ENCODE results near the gene CLPTM1L.
"Not testable (repeated sequence)": the region's sequence is repeated elsewhere in the genome, so short reads cannot be mapped to it uniquely, and the experiment has no call there.

CLPTM1L gene

DNA sequence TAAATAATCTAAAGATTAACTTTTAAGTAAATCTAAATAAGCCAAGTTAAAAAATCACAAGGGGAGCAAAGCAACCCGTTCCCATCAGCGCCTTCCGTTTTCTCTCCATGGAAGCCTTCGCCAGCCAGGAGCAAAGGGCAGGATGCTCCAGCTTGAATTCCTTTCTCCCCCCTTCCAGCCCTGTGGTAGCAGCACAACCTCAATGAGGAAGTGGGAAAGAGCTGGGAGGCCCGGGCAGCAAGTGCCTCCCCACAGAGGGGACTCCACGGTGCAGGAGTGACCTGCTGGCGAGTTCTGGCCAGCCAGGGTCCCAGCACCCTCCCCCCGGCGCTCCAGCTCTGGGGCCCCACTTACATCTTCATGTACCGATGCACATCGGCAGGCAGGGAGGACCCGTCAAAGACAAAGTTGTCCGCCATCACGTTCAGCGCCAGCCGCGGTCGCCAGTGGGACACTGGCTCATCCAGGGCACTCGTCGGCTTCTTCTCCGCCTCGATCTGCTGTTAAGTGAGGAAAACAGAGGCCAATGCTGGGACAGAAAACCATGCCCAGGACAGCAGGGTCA, 6.3 kb downstream of the CLPTM1L start:
- DNase-seq, result no peak

GRCh38 chr5:1338196-1338490, 6.8 kb downstream of the CLPTM1L start:
- DNase-seq, result no peak

- no peak for DNase-seq
Observed at GRCh38 chr5:1337489-1338195, 7.3 kb downstream of the CLPTM1L start.

- no peak for DNase-seq
Observed at GRCh38 chr5:1336749-1337488, 8.0 kb downstream of the CLPTM1L start.

GRCh38 chr5:1336106-1336561, 8.8 kb downstream of the CLPTM1L start:
- no peak for DNase-seq

DNA sequence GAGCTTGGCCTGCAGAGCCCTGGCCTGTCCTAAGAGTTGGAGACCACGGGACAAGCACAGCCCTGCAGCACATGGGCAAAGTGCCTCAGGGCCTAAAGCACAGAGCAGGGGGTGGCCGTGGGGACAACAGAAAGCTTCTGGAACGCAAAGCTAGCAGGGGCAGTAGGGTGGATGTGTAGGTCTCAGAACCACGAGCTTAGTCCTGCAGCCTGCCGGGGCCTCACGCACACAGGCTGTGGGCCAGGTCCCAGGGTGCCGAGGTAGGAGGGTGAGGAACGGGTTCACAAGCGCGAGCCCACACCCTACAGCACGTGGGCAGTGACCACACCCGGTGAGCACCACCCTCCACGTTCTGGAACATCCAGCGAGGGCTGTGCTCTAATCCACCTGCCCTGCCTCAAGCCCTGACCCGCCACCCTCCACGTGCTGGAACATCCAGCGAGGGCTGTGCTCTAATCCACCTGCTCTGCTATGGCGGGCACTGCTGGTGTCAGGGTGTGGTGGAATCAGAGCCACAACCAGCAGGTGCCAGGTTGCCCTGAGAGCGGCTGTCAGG, 9.3 kb downstream of the CLPTM1L start:
- no peak for DNase-seq

DNA sequence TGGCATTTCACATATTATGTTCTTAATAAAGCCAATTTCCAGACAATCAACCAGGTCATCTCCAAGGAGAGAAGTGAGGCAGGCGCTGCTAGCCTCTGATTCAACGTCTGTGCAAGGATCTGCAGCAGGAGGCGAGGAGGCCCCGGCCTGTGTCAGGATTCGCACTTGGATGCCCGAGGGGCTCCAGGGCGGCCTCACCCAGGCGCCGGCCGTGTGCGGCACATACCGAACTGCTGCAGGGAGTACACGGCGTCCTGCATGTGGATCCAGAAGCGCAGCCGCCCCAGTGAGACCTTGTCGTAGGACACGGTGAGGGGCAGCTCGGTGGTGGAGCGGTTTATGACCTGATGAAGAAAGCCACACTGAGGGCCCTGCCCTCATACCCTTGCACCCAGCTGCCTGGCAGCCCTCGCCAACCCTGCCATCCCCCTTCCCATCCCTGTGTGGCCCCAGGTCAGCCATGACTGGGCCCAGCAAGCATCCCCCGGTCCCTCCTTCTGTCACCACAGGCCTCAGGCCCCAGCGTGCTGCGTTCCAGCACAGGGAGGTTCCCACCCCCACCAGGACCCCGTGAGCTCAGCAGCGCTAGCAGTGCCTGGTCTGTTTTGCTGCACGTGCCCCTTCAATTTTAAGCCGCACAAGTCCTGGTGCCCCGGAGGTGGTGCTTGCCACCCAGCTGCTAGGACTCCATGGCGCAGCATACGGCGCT, 9.9 kb downstream of the CLPTM1L start:
- no peak for DNase-seq

DNA sequence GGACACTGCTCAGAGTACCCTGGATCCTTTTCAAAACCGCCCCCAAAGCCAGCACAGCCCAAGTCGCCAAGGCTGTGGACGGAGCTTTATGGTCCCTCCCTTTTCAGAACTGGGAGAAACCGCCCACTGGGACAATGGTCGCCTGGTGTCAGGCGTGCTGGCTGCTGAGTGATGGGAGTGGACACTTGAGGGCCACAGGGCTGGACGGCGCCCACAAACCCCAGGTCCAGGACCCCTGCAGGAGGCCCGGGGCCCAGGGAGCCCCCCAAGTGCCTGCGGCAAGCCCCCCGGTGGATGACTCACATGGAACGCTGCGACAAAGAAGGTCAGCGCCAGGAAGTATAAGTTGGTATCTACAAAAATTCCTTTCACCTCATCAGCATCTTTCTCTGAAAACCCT, 10.9 kb downstream of the CLPTM1L start:
- no peak for DNase-seq

GRCh38 chr5:1333286-1333685, 11.6 kb downstream of the CLPTM1L start:
- DNase-seq, result not testable (repeated sequence)

DNA sequence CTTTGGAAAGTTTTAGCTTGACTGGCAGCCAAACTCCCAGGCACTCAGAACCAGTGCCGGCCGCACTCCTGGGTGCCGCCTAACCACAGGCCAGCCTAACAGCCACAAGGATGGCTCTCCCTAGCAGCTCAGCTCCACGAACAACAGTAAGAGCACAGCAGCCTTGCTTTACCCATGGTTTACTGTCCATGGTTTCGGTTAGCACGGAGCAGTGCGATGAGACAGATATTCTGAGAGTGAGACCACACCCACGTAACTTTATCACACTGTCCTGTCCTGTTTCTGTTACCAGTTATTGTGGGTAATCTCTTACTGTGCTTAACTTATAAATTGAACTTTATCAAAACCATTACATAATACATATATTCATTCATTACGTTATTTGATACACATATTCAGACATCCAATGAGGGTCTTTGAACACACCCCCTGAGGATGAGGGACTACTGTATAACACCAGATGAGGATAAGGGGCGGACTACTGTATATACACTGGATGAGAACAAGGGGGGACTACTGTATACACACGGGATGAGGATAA, 12.4 kb downstream of the CLPTM1L start:
- no peak for DNase-seq

- no peak for DNase-seq
Observed at GRCh38 chr5:1331861-1332405, 13.0 kb downstream of the CLPTM1L start.

GRCh38 chr5:1330847-1331831, 13.8 kb downstream of the CLPTM1L start:
- DNase-seq, result no peak

DNA sequence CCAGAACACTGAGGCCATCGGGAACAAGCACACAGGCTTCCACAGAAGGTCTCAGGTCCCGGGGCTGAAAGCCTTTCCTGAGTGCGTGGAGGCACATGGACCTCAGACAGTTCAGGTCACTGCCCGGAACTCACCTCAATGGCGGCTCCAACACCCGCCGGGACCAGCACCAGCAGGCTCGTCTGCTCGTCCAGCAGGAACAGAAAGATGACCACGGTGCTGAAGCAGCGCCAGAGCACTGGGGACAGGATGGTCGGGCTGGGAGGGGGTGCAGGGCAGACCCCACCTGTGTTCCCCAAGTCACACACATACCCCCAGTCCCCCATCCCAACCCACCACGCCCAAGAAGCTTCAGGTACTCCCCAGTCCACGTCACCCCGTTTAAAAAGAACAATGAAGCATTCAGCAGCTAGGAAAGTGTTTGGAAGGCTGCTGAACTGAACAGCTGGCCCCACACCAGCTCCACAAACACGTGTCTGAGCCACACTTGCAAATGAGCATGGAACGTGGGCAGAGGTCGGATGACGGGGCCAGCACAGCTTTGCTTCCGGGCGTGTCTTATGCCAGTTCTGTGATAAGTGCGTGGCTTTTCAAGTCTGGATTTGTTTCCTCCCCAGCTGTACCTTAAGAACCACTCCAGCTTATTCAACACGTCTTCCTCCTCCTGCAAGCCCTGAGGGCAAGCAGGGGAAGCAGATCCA, 14.6 kb downstream of the CLPTM1L start:
- DNase-seq, result no peak

GRCh38 chr5:1329111-1329579, 15.8 kb downstream of the CLPTM1L start:
- DNase-seq, result no peak

- not testable (repeated sequence) for DNase-seq
Observed at GRCh38 chr5:1328237-1329110, 16.4 kb downstream of the CLPTM1L start.

GRCh38 chr5:1326901-1327756, 17.8 kb downstream of the CLPTM1L start:
- not testable (repeated sequence) for DNase-seq

GRCh38 chr5:1326532-1326875, 18.4 kb downstream of the CLPTM1L start:
- DNase-seq, result not testable (repeated sequence)

- no peak for DNase-seq
Observed at GRCh38 chr5:1325870-1326531, 18.9 kb downstream of the CLPTM1L start.

All from stimulated activated naive CD4-positive, alpha-beta T cell treated with Interleukin-2 at 50 U/mL for 16 hours (primary cell).